ENCODE data around the gene TSPEAR. TPM values are rescaled to one million over a fixed set of nuclear protein-coding genes. Genes with fewer than 3 reads are reported as not detected.
A peak's percentile ranks its signal among the peaks of the same experiment; 100 is the strongest.
"Not testable (repeated sequence)": the region's sequence is repeated elsewhere in the genome, so short reads cannot be mapped to it uniquely, and the experiment has no call there.

The TSPEAR gene
- total and polyA plus RNA-seq, 2 donors from 2014 or later: 0.09 to 0.22 TPM

DNA sequence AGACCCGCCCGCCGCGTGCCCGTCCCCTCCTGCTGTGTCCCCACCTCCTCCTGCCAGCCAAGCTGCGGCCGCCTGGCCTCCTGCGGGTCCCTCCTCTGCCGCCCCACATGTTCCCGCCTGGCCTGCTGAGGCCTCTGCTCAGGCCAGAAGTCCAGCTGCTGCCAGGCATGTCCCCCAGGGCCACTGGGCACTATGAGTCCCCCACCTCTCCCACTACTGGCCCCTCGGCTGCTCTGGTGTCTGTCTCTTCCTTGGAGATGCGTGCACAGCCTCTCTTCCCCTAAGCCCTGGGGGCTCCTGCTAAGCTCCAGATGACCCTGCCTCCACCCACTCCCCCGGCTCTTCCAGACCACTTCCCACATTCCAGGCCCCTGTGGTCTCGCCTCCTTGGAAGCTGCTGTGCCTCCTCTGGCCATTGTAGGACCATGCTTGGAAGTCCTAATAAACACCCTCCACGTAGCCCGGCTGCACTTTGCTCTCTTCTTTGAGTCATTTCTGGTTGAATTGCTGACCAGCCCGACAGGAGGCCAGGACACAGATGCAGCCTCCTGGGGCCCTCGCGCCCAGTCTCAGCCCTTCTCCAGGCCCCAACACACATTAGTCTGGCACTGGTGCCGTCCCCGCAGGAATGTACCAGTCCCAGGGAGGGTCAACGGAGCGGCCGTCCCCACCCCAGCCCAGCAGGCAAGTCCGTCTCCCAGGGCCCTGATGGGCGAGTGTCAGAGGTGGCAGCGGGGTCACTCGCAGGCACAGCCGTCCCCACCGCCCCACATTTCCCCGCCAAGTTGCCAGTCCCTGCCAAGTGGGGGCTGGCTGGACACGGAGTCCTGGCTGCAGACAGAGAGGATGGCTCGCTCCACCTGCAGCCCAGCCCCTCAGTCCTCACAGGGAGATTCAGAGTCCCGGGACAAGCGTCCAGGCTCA lies 13.3 kb downstream of the TSPEAR start:
- no peak for FAIRE-seq
- Histone ChIP-seq H3K9me3 (ENCODE audit: control insufficient read depth in 2 of 3, insufficient read depth in 1 of 3, low read length in 3 of 3) (peaks cover 0 to 6% (median 0%) of the 10 kb centered on the region in 3 donors), H3K4me1 (ENCODE audit: control insufficient read depth in 2 of 3, insufficient read depth in 2 of 3, low read depth in 1 of 3, low read length in 3 of 3) (no peaks in the 10 kb centered on the region), H3K27me3 (ENCODE audit: control insufficient read depth, insufficient read depth, low read length) (peaks cover 5% of the 10 kb centered on the region), H3K36me3 (ENCODE audit: control insufficient read depth in 2 of 3, insufficient read depth in 3 of 3, low read length in 3 of 3) (no peaks in the 10 kb centered on the region), H3K4me3 (ENCODE audit: low read length in 3 of 3) (no peak overlapping the region), H3K27ac (ENCODE audit: low read depth in 2 of 2, low read length in 2 of 2) (no peak overlapping the region), H3K9ac (ENCODE audit: low read length in 3 of 3) (no peak overlapping the region)
- intact Hi-C loops (cut with DNase I): no loop called here
- TF ChIP-seq, protein P1, sequence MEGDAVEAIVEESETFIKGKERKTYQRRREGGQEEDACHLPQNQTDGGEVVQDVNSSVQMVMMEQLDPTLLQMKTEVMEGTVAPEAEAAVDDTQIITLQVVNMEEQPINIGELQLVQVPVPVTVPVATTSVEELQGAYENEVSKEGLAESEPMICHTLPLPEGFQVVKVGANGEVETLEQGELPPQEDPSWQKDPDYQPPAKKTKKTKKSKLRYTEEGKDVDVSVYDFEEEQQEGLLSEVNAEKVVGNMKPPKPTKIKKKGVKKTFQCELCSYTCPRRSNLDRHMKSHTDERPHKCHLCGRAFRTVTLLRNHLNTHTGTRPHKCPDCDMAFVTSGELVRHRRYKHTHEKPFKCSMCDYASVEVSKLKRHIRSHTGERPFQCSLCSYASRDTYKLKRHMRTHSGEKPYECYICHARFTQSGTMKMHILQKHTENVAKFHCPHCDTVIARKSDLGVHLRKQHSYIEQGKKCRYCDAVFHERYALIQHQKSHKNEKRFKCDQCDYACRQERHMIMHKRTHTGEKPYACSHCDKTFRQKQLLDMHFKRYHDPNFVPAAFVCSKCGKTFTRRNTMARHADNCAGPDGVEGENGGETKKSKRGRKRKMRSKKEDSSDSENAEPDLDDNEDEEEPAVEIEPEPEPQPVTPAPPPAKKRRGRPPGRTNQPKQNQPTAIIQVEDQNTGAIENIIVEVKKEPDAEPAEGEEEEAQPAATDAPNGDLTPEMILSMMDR (IDR thresholded peaks at IDR 0.05; ENCODE audit: borderline replicate concordance, extremely low read depth, insufficient read depth): no peak
- peak in 4 of 5 donors; percentile 37 to 74 (median 47) for DNase-seq

DNA sequence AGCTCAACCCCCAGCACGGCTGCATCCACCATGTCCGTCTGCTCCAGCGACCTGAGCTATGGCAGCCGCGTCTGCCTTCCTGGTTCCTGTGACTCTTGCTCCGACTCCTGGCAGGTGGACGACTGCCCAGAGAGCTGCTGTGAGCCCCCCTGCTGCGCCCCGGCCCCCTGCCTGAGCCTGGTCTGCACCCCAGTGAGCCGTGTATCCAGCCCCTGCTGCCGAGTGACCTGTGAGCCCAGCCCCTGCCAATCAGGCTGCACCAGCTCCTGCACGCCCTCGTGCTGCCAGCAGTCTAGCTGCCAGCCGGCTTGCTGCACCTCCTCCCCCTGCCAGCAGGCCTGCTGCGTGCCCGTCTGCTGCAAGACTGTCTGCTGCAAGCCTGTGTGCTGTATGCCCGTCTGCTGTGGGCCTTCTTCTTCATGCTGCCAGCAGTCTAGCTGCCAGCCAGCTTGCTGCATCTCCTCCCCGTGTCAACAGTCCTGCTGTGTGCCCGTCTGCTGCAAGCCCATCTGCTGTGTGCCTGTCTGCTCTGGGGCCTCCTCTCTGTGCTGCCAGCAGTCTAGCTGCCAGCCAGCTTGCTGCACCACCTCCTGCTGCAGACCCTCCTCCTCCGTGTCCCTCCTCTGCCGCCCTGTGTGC lies 14.1 kb downstream of the TSPEAR start, which contains the start of gene KRTAP10-12:
Gene KRTAP10-12, plus strand, starts transcription at position 1 of the 639 bp plus-strand sequence. Its CDS starts 30 bp downstream, at position 31.
- DNase-seq; H3K36me3 ChIP-seq (ENCODE audit: control insufficient read depth in 2 of 3, insufficient read depth in 3 of 3, low read length in 3 of 3); H3K4me3 ChIP-seq (ENCODE audit: low read length in 3 of 3); FAIRE-seq; H3K9ac ChIP-seq (ENCODE audit: low read length in 3 of 3); H3K9me3 ChIP-seq (ENCODE audit: control insufficient read depth in 2 of 3, insufficient read depth in 1 of 3, low read length in 3 of 3); H3K27me3 ChIP-seq (ENCODE audit: control insufficient read depth, insufficient read depth, low read length); H3K4me1 ChIP-seq (ENCODE audit: control insufficient read depth in 2 of 3, insufficient read depth in 2 of 3, low read depth in 1 of 3, low read length in 3 of 3); intact Hi-C loops (cut with DNase I); H3K27ac ChIP-seq (ENCODE audit: low read depth in 2 of 2, low read length in 2 of 2): not testable (repeated sequence)

DNA sequence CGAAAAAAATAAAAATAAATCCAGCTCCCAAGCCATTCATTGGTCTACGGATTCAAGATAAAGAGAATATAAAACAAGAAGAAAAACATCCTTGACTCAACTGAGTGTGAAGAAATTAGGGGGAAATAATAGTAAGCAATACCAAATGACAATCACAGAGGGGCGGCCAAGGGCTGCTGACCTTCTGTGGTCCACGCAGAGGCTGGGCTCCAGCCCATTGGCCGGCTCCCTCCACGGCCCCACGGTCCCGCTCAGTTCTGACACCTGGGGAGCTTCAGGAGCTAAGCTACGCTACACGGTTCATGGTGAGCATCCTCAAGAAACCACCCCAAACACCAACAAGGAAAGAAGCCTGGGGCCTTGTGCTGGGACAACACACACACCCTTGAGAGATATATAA lies 14.8 kb downstream of the TSPEAR start:
- H3K36me3 ChIP-seq (ENCODE audit: control insufficient read depth in 2 of 3, insufficient read depth in 3 of 3, low read length in 3 of 3): no peaks in the 10 kb centered on the region
- H3K9ac ChIP-seq (ENCODE audit: low read length in 3 of 3): no peak overlapping the region
- no peak overlapping the region for H3K27ac ChIP-seq (ENCODE audit: low read depth in 2 of 2, low read length in 2 of 2)
- intact Hi-C loops (cut with DNase I): no loop called here
- H3K27me3 ChIP-seq (ENCODE audit: control insufficient read depth, insufficient read depth, low read length): no peaks in the 10 kb centered on the region
- FAIRE-seq: no peak
- no peaks in the 10 kb centered on the region for H3K4me1 ChIP-seq (ENCODE audit: control insufficient read depth in 2 of 3, insufficient read depth in 2 of 3, low read depth in 1 of 3, low read length in 3 of 3)
- no peak for DNase-seq
- H3K9me3 ChIP-seq (ENCODE audit: control insufficient read depth in 2 of 3, insufficient read depth in 1 of 3, low read length in 3 of 3): peaks cover 0 to 10% (median 8%) of the 10 kb centered on the region in 3 donors
- TF ChIP-seq, protein P1 (IDR thresholded peaks at IDR 0.05; ENCODE audit: borderline replicate concordance, extremely low read depth, insufficient read depth): no peak
- H3K4me3 ChIP-seq (ENCODE audit: low read length in 3 of 3): no peak overlapping the region

DNA sequence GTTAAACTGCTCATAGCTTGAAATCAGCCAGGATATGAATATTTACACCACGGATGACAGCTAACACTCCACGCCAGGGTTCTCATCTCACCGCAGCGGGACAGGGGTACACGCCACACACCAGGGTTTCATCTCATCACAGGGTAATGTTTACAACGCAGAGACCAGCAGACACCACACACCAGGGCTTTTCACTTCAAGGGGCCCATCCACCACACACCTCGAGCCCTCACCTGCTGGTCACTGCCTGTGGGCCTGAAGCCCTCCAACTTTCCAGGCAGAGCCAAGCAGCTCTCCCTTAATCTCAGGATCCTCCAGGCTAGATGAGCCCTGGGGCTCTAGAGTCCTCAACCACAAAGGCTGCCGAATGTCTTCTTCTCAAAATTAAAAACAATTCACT lies 15.7 kb downstream of the TSPEAR start:
- TF ChIP-seq, protein P1 (IDR thresholded peaks at IDR 0.05; ENCODE audit: borderline replicate concordance, extremely low read depth, insufficient read depth): no peak
- Histone ChIP-seq H3K27me3 (ENCODE audit: control insufficient read depth, insufficient read depth, low read length) (no peaks in the 10 kb centered on the region), H3K36me3 (ENCODE audit: control insufficient read depth in 2 of 3, insufficient read depth in 3 of 3, low read length in 3 of 3) (no peaks in the 10 kb centered on the region)

More for the DNA sequence above, 15.7 kb downstream of the TSPEAR start:
- Histone ChIP-seq H3K4me3 (ENCODE audit: low read length in 3 of 3) (no peak overlapping the region), H3K9ac (ENCODE audit: low read length in 3 of 3) (no peak overlapping the region), H3K4me1 (ENCODE audit: control insufficient read depth in 2 of 3, insufficient read depth in 2 of 3, low read depth in 1 of 3, low read length in 3 of 3) (no peaks in the 10 kb centered on the region), H3K9me3 (ENCODE audit: control insufficient read depth in 2 of 3, insufficient read depth in 1 of 3, low read length in 3 of 3) (peaks cover 0 to 10% (median 8%) of the 10 kb centered on the region in 3 donors), H3K27ac (ENCODE audit: low read depth in 2 of 2, low read length in 2 of 2) (no peak overlapping the region)
- FAIRE-seq (no peak), DNase-seq (peak in 1 of 5 donors; percentile 11)
- intact Hi-C loops (cut with DNase I): no loop called here

Measured in kidney (tissue), 14 donors.